Keratinocyte (primary cell): ENCODE results near the gene TNFSF11.

Experiments
- CTCF ChIP-seq, 3 experiments: IDR thresholded peaks in 1 of 3; conservative IDR thresholded peaks in 1 of 3; optimal IDR thresholded peaks in 1 of 3; 2 replicates in 2 of 3; 3 replicates in 1 of 3; pipeline versions ENCODE3 to v1.5.1; 2011; ENCODE audit warnings: low read length in 3 of 3, mild to moderate bottlenecking in 3 of 3, moderate library complexity in 2 of 3, control low read depth in 1 of 3, inconsistent platforms in 1 of 3; ENCODE audit not compliant: insufficient read depth in 2 of 3; ENCODE audit errors: extremely low read depth in 1 of 3
- EZH2 ChIP-seq: IDR thresholded peaks from one replicate; pipeline ENCODE4 v1.6.1; 2012; ENCODE audit warnings: inconsistent platforms, mild to moderate bottlenecking, low read length, moderate library complexity

GRCh38 chr13:42654212-42654611, 80.3 kb downstream of the TNFSF11 start:
- TF ChIP-seq CTCF (optimal IDR thresholded peaks at IDR 0.05 in 1 of 3, IDR thresholded peaks at IDR 0.05 in 1 of 3, conservative IDR thresholded peaks at IDR 0.05 in 1 of 3; ENCODE audit: extremely low read depth in 1 of 3, insufficient read depth in 2 of 3, low read length in 3 of 3) = no peak
- TF ChIP-seq EZH2 = no peak
